ENCODE results near the gene AXL. TPM values are rescaled to one million over a fixed set of nuclear protein-coding genes. Genes with fewer than 3 reads are reported as not detected.

The AXL gene
- total and polyA plus RNA-seq, 2 donors (not counting 3 experiments of a cell fraction or from before 2014, with no cell fraction given), result 86.9 to 172 TPM

DNA sequence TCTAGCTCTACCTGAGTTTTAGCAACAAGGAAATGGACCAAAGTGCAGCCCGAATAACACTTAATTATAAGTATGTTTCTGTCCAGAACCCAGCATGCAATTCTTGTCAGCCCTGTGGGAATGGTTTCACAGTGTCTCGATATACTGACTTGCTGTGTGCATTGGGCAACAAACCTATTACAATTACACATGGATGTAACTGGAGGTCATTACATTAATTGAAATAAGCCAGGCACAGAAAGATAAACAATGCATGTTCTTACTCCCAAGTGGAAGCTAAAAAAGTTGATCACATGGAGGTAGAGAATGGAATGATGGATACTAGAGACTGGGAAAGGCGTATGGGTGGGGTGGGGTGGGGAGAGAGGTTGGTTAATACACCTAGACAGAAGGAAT is 31.1 kb upstream of the AXL start:
- no peak for FAIRE-seq
- no TSS peak for BruUV-seq (replicated peaks)
- no peak overlapping the region for H3K4me2 ChIP-seq (ENCODE audit: insufficient read depth, low read length)
- no peaks in the 10 kb centered on the region for H3K79me2 ChIP-seq (ENCODE audit: control insufficient read depth, insufficient read depth, low read length)
- H3K27me3 ChIP-seq (ENCODE audit: control insufficient read depth in 2 of 2, insufficient read depth in 2 of 2, low read length in 2 of 2), result peaks cover 6 to 8% of the 10 kb centered on the region in 2 experiments
- H3K9me3 ChIP-seq (replicated peaks; ENCODE audit: control insufficient read depth, insufficient read depth, low read length), result no peaks in the 10 kb centered on the region
- H3K27ac ChIP-seq (ENCODE audit: insufficient read depth, low read depth, low read length), result no peak overlapping the region
- intact Hi-C loops (cut with micrococcal nuclease) (no loop called here), dilution Hi-C loops (cut with MboI; ENCODE audit: extremely low pct_ligation_motif_present, low sequenced_read_pairs) (no loop called here)
- H2AFZ ChIP-seq (ENCODE audit: low read depth, low read length), result no peak overlapping the region
- H3K4me1 ChIP-seq (ENCODE audit: control insufficient read depth, extremely low read depth, insufficient read depth, low read length), result peaks cover 8% of the 10 kb centered on the region
- no peak for TF ChIP-seq EZH2 (IDR thresholded peaks at IDR 0.05; ENCODE audit: borderline replicate concordance, low read depth, low read length, severe bottlenecking)
- TF ChIP-seq, protein P1, sequence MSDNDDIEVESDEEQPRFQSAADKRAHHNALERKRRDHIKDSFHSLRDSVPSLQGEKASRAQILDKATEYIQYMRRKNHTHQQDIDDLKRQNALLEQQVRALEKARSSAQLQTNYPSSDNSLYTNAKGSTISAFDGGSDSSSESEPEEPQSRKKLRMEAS (IDR thresholded peaks at IDR 0.05; ENCODE audit: insufficient read depth, insufficient read length), result no peak
- TF ChIP-seq MYC (IDR thresholded peaks at IDR 0.05; ENCODE audit: low read depth, low read length), result no peak
- TF ChIP-seq POLR2AphosphoS5 (IDR thresholded peaks at IDR 0.05; ENCODE audit: insufficient read depth, low read depth, low read length), result no peak
- no peak for TF ChIP-seq FOS (IDR thresholded peaks at IDR 0.05; ENCODE audit: borderline replicate concordance, insufficient read depth, low read length)
- TF ChIP-seq POLR2A (IDR thresholded peaks at IDR 0.05; ENCODE audit: low read depth, low read length), result no peak
- no peak for TF ChIP-seq JUN (IDR thresholded peaks at IDR 0.05; ENCODE audit: borderline replicate concordance, insufficient read depth, insufficient read length, low read depth)
- TF ChIP-seq GATA2 (IDR thresholded peaks at IDR 0.05; ENCODE audit: insufficient read depth, insufficient read length, low read depth, low read length), result no peak
- TF ChIP-seq, protein P2, sequence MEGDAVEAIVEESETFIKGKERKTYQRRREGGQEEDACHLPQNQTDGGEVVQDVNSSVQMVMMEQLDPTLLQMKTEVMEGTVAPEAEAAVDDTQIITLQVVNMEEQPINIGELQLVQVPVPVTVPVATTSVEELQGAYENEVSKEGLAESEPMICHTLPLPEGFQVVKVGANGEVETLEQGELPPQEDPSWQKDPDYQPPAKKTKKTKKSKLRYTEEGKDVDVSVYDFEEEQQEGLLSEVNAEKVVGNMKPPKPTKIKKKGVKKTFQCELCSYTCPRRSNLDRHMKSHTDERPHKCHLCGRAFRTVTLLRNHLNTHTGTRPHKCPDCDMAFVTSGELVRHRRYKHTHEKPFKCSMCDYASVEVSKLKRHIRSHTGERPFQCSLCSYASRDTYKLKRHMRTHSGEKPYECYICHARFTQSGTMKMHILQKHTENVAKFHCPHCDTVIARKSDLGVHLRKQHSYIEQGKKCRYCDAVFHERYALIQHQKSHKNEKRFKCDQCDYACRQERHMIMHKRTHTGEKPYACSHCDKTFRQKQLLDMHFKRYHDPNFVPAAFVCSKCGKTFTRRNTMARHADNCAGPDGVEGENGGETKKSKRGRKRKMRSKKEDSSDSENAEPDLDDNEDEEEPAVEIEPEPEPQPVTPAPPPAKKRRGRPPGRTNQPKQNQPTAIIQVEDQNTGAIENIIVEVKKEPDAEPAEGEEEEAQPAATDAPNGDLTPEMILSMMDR (IDR thresholded peaks at IDR 0.05; ENCODE audit: extremely low read depth in 1 of 2, insufficient read depth in 1 of 2, low read depth in 1 of 2, low read length in 2 of 2), result no peak
- H3K4me3 ChIP-seq (replicated peaks in 1 of 3; ENCODE audit: insufficient read depth in 1 of 3, low read depth in 1 of 3, low read length in 3 of 3), result no peak overlapping the region
- ChIA-PET POLR2A (no interaction called here), CTCF (no interaction called here)
- H3K9me1 ChIP-seq (replicated peaks; ENCODE audit: control insufficient read depth, extremely low read depth, insufficient read depth, low read length), result no peaks in the 10 kb centered on the region
- DNase-seq (ENCODE audit: low read depth, low spot score), result no peak
- H4K20me1 ChIP-seq (replicated peaks; ENCODE audit: control insufficient read depth, extremely low read depth, insufficient read depth, low read length), result no peaks in the 10 kb centered on the region
- no peaks in the 10 kb centered on the region for H3K36me3 ChIP-seq (ENCODE audit: control insufficient read depth in 2 of 2, extremely low read depth in 1 of 2, insufficient read depth in 2 of 2, low read length in 2 of 2)
- no peak overlapping the region for H3K9ac ChIP-seq (replicated peaks; ENCODE audit: extremely low read depth, insufficient read depth, low read length)

Measured in endothelial cell of umbilical vein (primary cell).